ENCODE results near the gene XRCC4. TPM values are rescaled to one million over a fixed set of nuclear protein-coding genes. Genes with fewer than 3 reads are reported as not detected.

XRCC4 gene
- total RNA-seq, 1 experiment from 2014 or later = 10.8 TPM

GRCh38 chr5:83363111-83363885 lies 286.0 kb downstream of the XRCC4 start:
- H3K18ac ChIP-seq (ENCODE audit: insufficient read length, low read depth, low read length) = no peak overlapping the region
- H3K36me3 Mint-ChIP-seq (ENCODE audit: insufficient read depth in 1 of 3, low read depth in 3 of 3) = peaks cover 13 to 27% (median 14%) of the 10 kb centered on the region in 3 experiments
- H3K27ac Mint-ChIP-seq = no peak overlapping the region
- no CpG with 5 or more reads among the region's 7 CpGs for WGBS (ENCODE audit: extremely low coverage, insufficient read length, low lambda C conversion rate)
- no peak overlapping the region for H3T11ph ChIP-seq (ENCODE audit: low read length)
- no peak overlapping the region for H3K9ac ChIP-seq (ENCODE audit: extremely low read depth, insufficient read length, low read length)
- no peaks in the 10 kb centered on the region for H3K23me2 ChIP-seq (ENCODE audit: insufficient read length, low read depth, low read length, poor library complexity, severe bottlenecking)
- no peaks in the 10 kb centered on the region for H3K79me1 ChIP-seq (ENCODE audit: insufficient read depth, low read depth, low read length, poor library complexity, severe bottlenecking)
- TF ChIP-seq CTCF (conservative IDR thresholded peaks at IDR 0.05) = no peak
- no peaks in the 10 kb centered on the region for H3K27me3 Mint-ChIP-seq (ENCODE audit: low read depth)
- H2BK12ac ChIP-seq (ENCODE audit: insufficient read length, low read depth, low read length) = no peak overlapping the region
- H2BK20ac ChIP-seq (ENCODE audit: low read depth, low read length, poor library complexity, severe bottlenecking) = no peak overlapping the region
- DNase-seq = no peak
- no peak overlapping the region for H3K23ac ChIP-seq (ENCODE audit: insufficient read length, low read depth, low read length)
- H3K14ac ChIP-seq (ENCODE audit: insufficient read depth, low read length) = no peak overlapping the region
- peaks cover 7% of the 10 kb centered on the region for H3K9me3 ChIP-seq (ENCODE audit: control insufficient read depth, low read depth, low read length)
- no peak overlapping the region for H4K5ac ChIP-seq (ENCODE audit: insufficient read length, low read depth, low read length)
- no peak overlapping the region for H3K27ac ChIP-seq (ENCODE audit: insufficient read length, low read depth, low read length)
- no peaks in the 10 kb centered on the region for H3K27me3 ChIP-seq (ENCODE audit: insufficient read depth, low read length)
- no peaks in the 10 kb centered on the region for H3K4me1 ChIP-seq (ENCODE audit: insufficient read depth, low read length)
- H2BK15ac ChIP-seq (ENCODE audit: low read depth, low read length) = no peak overlapping the region
- H3K9me3 Mint-ChIP-seq = peaks cover 13 to 14% of the 10 kb centered on the region in 2 experiments; a peak in 4 of 5 replicates
- H3K4me3 Mint-ChIP-seq = no peak overlapping the region
- no peak overlapping the region for H2BK5ac ChIP-seq (ENCODE audit: insufficient read length, low read length)
- no peak overlapping the region for H2AK5ac ChIP-seq (ENCODE audit: insufficient read length, low read length)
- H3K4me1 Mint-ChIP-seq = peaks cover 4 to 9% of the 10 kb centered on the region in 2 experiments
- H4K8ac ChIP-seq (replicated peaks; ENCODE audit: insufficient read length, low read depth, low read length) = no peak overlapping the region
- no peak overlapping the region for H3K56ac ChIP-seq (ENCODE audit: insufficient read length, low read depth, low read length)
- no peak overlapping the region for H2AFZ ChIP-seq (ENCODE audit: low read length)
- no peaks in the 10 kb centered on the region for H4K20me1 ChIP-seq (ENCODE audit: control insufficient read depth, insufficient read depth, insufficient read length)
- H4K91ac ChIP-seq (ENCODE audit: insufficient read length, low read depth, low read length) = no peak overlapping the region
- H2BK120ac ChIP-seq (ENCODE audit: low read depth, low read length, poor library complexity, severe bottlenecking) = no peak overlapping the region
- H3K4me2 ChIP-seq (ENCODE audit: insufficient read depth, insufficient read length, low read length) = no peak overlapping the region
- no peaks in the 10 kb centered on the region for H3K79me2 ChIP-seq (ENCODE audit: insufficient read depth, low read length)
- H3K4ac ChIP-seq (ENCODE audit: low read depth, low read length) = no peak overlapping the region
